ENCODE measurements around the gene ITPK1.
"Not testable (repeated sequence)": the region's sequence is repeated elsewhere in the genome, so short reads cannot be mapped to it uniquely, and the experiment has no call there.

ITPK1 gene

DNA sequence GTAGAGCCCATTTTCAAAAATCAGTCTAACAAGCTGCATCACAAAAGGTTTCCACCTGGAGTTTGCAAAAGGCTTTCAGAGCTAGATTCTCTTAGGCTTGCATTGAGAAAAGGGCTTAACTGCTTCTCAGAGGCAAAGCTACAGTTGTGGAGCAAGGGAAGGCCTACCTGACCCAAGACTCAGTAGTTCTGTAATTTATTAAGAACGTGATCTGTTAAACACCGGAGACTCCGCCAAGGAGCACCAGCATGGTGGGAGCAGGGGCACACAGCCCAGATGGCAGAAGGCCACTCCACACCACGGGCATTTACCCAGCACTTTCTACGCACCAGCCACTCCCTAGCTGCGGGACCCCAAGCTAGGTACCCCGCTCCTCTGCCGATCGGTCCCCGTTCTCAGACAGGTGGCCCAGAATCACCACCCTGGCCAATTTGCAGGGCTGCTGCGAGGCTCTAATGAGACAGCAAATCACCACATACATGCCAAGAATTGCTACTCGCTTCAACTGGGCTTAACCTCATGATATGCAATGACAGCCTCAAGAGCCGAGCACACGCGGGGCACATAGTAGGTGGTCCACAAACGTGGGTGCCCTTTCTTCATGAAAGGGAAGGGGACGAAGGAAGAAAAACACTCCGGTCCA is 1.5 kb downstream of the ITPK1 start:
- Histone ChIP-seq H4K8ac (ENCODE audit: low read length) (peak overlapping the region; percentile 40), H3K27ac (ENCODE audit: low read length, poor library complexity, severe bottlenecking) (no peak overlapping the region), H2BK12ac (ENCODE audit: low read length in 2 of 2) (no peak overlapping the region), H3K9me3 (ENCODE audit: control insufficient read depth, low read length) (no peaks in the 10 kb centered on the region), H3K4me1 (ENCODE audit: control insufficient read depth, insufficient read depth, low read depth, low read length) (peaks cover 18% of the 10 kb centered on the region), H2BK15ac (ENCODE audit: low read depth, poor library complexity, severe bottlenecking) (no peak overlapping the region), H2BK5ac (ENCODE audit: low read depth, low read length, poor library complexity, severe bottlenecking) (no peak overlapping the region), H3K4ac (ENCODE audit: low read depth in 1 of 2, low read length in 2 of 2) (no peak overlapping the region), H4K91ac (ENCODE audit: low read length) (no peak overlapping the region), H2AFZ (ENCODE audit: low read depth, low read length) (no peak overlapping the region), H3K18ac (ENCODE audit: low read depth in 1 of 2, low read length in 2 of 2) (no peak overlapping the region), H3K14ac (ENCODE audit: low read length in 2 of 2) (no peak overlapping the region), H3K9ac (ENCODE audit: low read length) (peak overlapping the region; percentile 81), H3K23ac (ENCODE audit: low read length in 2 of 2) (no peak overlapping the region), H3K79me1 (replicated peaks; ENCODE audit: low read length, poor library complexity, severe bottlenecking) (peaks cover 16% of the 10 kb centered on the region), H3K27me3 (ENCODE audit: control insufficient read depth in 1 of 2, insufficient read depth in 1 of 2, low read length in 2 of 2) (no peaks in the 10 kb centered on the region), H3K4me3 (ENCODE audit: insufficient read depth in 1 of 2, low read depth in 1 of 2, low read length in 2 of 2) (peak overlapping the region; percentile 71 to 83), H3K4me2 (ENCODE audit: low read length, poor library complexity, severe bottlenecking) (peak overlapping the region; percentile 95), H3K36me3 (ENCODE audit: control insufficient read depth in 1 of 2, insufficient read depth in 2 of 2, low read depth in 1 of 2, low read length in 2 of 2) (no peaks in the 10 kb centered on the region), H2AK5ac (ENCODE audit: low read length, severe bottlenecking) (no peak overlapping the region), H2BK120ac (ENCODE audit: low read depth, low read length) (no peak overlapping the region)
- DNase-seq, result no peak
- WGBS, result 26% methylated on average over 18 of the region's 18 CpGs

- no peak overlapping the region for H2AK5ac ChIP-seq (ENCODE audit: low read length, severe bottlenecking)
- H3K9me3 ChIP-seq (ENCODE audit: control insufficient read depth, low read length), result no peaks in the 10 kb centered on the region
- H3K14ac ChIP-seq (ENCODE audit: low read length in 2 of 2), result no peak overlapping the region
- no peak overlapping the region for H4K91ac ChIP-seq (ENCODE audit: low read length)
- peaks cover 20% of the 10 kb centered on the region for H3K79me1 ChIP-seq (replicated peaks; ENCODE audit: low read length, poor library complexity, severe bottlenecking)
- no peak for DNase-seq
- no peaks in the 10 kb centered on the region for H3K27me3 ChIP-seq (ENCODE audit: control insufficient read depth in 1 of 2, insufficient read depth in 1 of 2, low read length in 2 of 2)
- no peak overlapping the region for H3K4me2 ChIP-seq (ENCODE audit: low read length, poor library complexity, severe bottlenecking)
- no peak overlapping the region for H4K8ac ChIP-seq (ENCODE audit: low read length)
- no peak overlapping the region for H3K23ac ChIP-seq (ENCODE audit: low read length in 2 of 2)
- H3K27ac ChIP-seq (ENCODE audit: low read length, poor library complexity, severe bottlenecking), result no peak overlapping the region
- no peak overlapping the region for H3K4ac ChIP-seq (ENCODE audit: low read depth in 1 of 2, low read length in 2 of 2)
- no peak overlapping the region for H2BK15ac ChIP-seq (ENCODE audit: low read depth, poor library complexity, severe bottlenecking)
- 67% methylated on average over 8 of the region's 8 CpGs for WGBS
- H3K18ac ChIP-seq (ENCODE audit: low read depth in 1 of 2, low read length in 2 of 2), result no peak overlapping the region
- no peak overlapping the region for H2BK5ac ChIP-seq (ENCODE audit: low read depth, low read length, poor library complexity, severe bottlenecking)
- no peak overlapping the region for H3K4me3 ChIP-seq (ENCODE audit: insufficient read depth in 1 of 2, low read depth in 1 of 2, low read length in 2 of 2)
- H2BK120ac ChIP-seq (ENCODE audit: low read depth, low read length), result no peak overlapping the region
- no peak overlapping the region for H2AFZ ChIP-seq (ENCODE audit: low read depth, low read length)
- H3K4me1 ChIP-seq (ENCODE audit: control insufficient read depth, insufficient read depth, low read depth, low read length), result peaks cover 18% of the 10 kb centered on the region
- no peaks in the 10 kb centered on the region for H3K36me3 ChIP-seq (ENCODE audit: control insufficient read depth in 1 of 2, insufficient read depth in 2 of 2, low read depth in 1 of 2, low read length in 2 of 2)
- H2BK12ac ChIP-seq (ENCODE audit: low read length in 2 of 2), result no peak overlapping the region
- H3K9ac ChIP-seq (ENCODE audit: low read length), result peak overlapping the region; percentile 81
Observed at GRCh38 chr14:93113678-93114067, 2.1 kb downstream of the ITPK1 start.

DNA sequence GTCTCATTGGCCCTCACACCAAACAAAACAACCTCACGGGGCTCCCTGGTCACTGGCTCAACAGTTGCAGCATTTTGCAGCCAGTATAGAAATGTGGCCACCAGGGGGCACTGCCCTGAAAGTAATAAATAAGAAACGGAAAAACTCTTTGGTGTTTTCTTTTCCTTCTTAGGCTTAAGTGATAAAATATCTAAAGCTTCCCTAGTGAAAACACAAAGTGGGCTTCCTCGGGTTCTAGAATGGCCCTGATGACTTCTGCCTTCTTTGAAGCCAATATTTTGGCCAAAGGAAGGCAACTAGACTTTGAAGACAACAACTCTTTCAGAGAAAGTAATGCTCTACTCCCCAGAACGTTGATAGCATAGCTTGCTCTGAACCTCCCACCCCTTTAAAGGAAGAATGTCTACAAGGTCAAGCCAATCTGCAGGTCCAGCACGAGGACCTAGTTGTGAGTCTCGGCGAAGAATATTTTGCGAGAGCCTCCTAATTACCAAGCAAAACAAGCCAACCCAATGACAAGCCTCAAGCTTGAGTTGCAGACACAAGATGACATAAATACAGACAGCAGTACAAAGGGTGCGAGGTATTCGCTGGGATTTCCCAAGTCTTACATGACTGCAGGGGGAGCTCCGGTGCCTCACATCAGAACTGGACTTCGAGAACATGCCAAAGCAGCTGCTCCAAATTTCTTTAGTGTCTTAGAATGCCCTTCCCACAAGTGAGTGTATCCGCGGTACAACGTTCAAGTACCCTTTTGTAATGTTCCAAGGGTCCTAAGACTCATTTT is 2.6 kb downstream of the ITPK1 start:
- DNase-seq, result peak; percentile 82
- 46% methylated on average over 14 of the region's 15 CpGs for WGBS
- H3K9ac ChIP-seq (ENCODE audit: low read length), result peak overlapping the region; percentile 81

GRCh38 chr14:93111541-93111940 is 4.2 kb downstream of the ITPK1 start:
- peaks cover 15% of the 10 kb centered on the region for H3K4me1 ChIP-seq (ENCODE audit: control insufficient read depth, insufficient read depth, low read depth, low read length)
- not testable (repeated sequence) for H3K4ac ChIP-seq (ENCODE audit: low read depth in 1 of 2, low read length in 2 of 2); H3K9me3 ChIP-seq (ENCODE audit: control insufficient read depth, low read length); H3K27me3 ChIP-seq (ENCODE audit: control insufficient read depth in 1 of 2, insufficient read depth in 1 of 2, low read length in 2 of 2); H3K23ac ChIP-seq (ENCODE audit: low read length in 2 of 2); H3K18ac ChIP-seq (ENCODE audit: low read depth in 1 of 2, low read length in 2 of 2); H3K9ac ChIP-seq (ENCODE audit: low read length); H3K4me3 ChIP-seq (ENCODE audit: insufficient read depth in 1 of 2, low read depth in 1 of 2, low read length in 2 of 2); H2BK12ac ChIP-seq (ENCODE audit: low read length in 2 of 2); H4K8ac ChIP-seq (ENCODE audit: low read length); H3K14ac ChIP-seq (ENCODE audit: low read length in 2 of 2); H3K4me2 ChIP-seq (ENCODE audit: low read length, poor library complexity, severe bottlenecking); H2AFZ ChIP-seq (ENCODE audit: low read depth, low read length); H3K36me3 ChIP-seq (ENCODE audit: control insufficient read depth in 1 of 2, insufficient read depth in 2 of 2, low read depth in 1 of 2, low read length in 2 of 2); H3K27ac ChIP-seq (ENCODE audit: low read length, poor library complexity, severe bottlenecking); H2BK5ac ChIP-seq (ENCODE audit: low read depth, low read length, poor library complexity, severe bottlenecking); H2BK120ac ChIP-seq (ENCODE audit: low read depth, low read length); H4K91ac ChIP-seq (ENCODE audit: low read length); H2BK15ac ChIP-seq (ENCODE audit: low read depth, poor library complexity, severe bottlenecking); DNase-seq; H2AK5ac ChIP-seq (ENCODE audit: low read length, severe bottlenecking)
- WGBS, result 70% methylated on average over 4 of the region's 8 CpGs
- peaks cover 31% of the 10 kb centered on the region for H3K79me1 ChIP-seq (replicated peaks; ENCODE audit: low read length, poor library complexity, severe bottlenecking)

More for the DNA sequence above, 2.6 kb downstream of the ITPK1 start:
- H3K36me3 ChIP-seq (ENCODE audit: control insufficient read depth in 1 of 2, insufficient read depth in 2 of 2, low read depth in 1 of 2, low read length in 2 of 2), result no peaks in the 10 kb centered on the region
- no peak overlapping the region for H2BK120ac ChIP-seq (ENCODE audit: low read depth, low read length)
- peaks cover 18% of the 10 kb centered on the region for H3K4me1 ChIP-seq (ENCODE audit: control insufficient read depth, insufficient read depth, low read depth, low read length)
- H4K8ac ChIP-seq (ENCODE audit: low read length), result no peak overlapping the region
- H2AFZ ChIP-seq (ENCODE audit: low read depth, low read length), result no peak overlapping the region
- H3K4me3 ChIP-seq (ENCODE audit: insufficient read depth in 1 of 2, low read depth in 1 of 2, low read length in 2 of 2), result peak overlapping the region in 1 of 2 experiments; percentile 59
- H3K9me3 ChIP-seq (ENCODE audit: control insufficient read depth, low read length), result no peaks in the 10 kb centered on the region
- peaks cover 22% of the 10 kb centered on the region for H3K79me1 ChIP-seq (replicated peaks; ENCODE audit: low read length, poor library complexity, severe bottlenecking)
- H3K18ac ChIP-seq (ENCODE audit: low read depth in 1 of 2, low read length in 2 of 2), result no peak overlapping the region
- H3K4ac ChIP-seq (ENCODE audit: low read depth in 1 of 2, low read length in 2 of 2), result no peak overlapping the region
- no peak overlapping the region for H3K23ac ChIP-seq (ENCODE audit: low read length in 2 of 2)
- H2BK5ac ChIP-seq (ENCODE audit: low read depth, low read length, poor library complexity, severe bottlenecking), result no peak overlapping the region
- no peak overlapping the region for H3K14ac ChIP-seq (ENCODE audit: low read length in 2 of 2)
- no peak overlapping the region for H3K27ac ChIP-seq (ENCODE audit: low read length, poor library complexity, severe bottlenecking)
- no peak overlapping the region for H3K4me2 ChIP-seq (ENCODE audit: low read length, poor library complexity, severe bottlenecking)
- no peak overlapping the region for H2AK5ac ChIP-seq (ENCODE audit: low read length, severe bottlenecking)
- H2BK12ac ChIP-seq (ENCODE audit: low read length in 2 of 2), result no peak overlapping the region
- no peak overlapping the region for H4K91ac ChIP-seq (ENCODE audit: low read length)
- no peaks in the 10 kb centered on the region for H3K27me3 ChIP-seq (ENCODE audit: control insufficient read depth in 1 of 2, insufficient read depth in 1 of 2, low read length in 2 of 2)
- no peak overlapping the region for H2BK15ac ChIP-seq (ENCODE audit: low read depth, poor library complexity, severe bottlenecking)

All from mesenchymal stem cell (in vitro differentiated cells and primary cell).